A549 (cell line): ENCODE measurements around the gene CSF3. TPM values are rescaled to one million over a fixed set of nuclear protein-coding genes. Genes with fewer than 3 reads are reported as not detected.

ENCODE experiments used
- ATAC-seq, 2 experiments: fragments of 200-7000 bp in 1 of 2; fragments of >200 bp in 1 of 2; cut with Nextera tagmentation in 1 of 2; cut with Tn5 transposase in 1 of 2; 3 replicates each; pipeline versions ENCODE4 v1.8.0 to v1.9.1; 2018 to 2020; ENCODE audit warnings: mild to moderate bottlenecking in 1 of 2, moderate library complexity in 1 of 2
- CTCF ChIA-PET: fragments of 300-600 bp; sonication (Branson Sonifier 250); formaldehyde crosslinking; extraction: SDS; loops from one replicate; lab custom pipeline; 2021; ENCODE audit warnings: antibody characterized with exemption, inconsistent platforms; lab: Yijun Ruan, JAX
- POLR2A ChIA-PET: fragments of 350-600 bp; formaldehyde crosslinking; extraction: SDS; loops from one replicate; lab custom pipeline; 2021; ENCODE audit warnings: antibody characterized with exemption, inconsistent platforms; lab: Yijun Ruan, JAX
- DNase-seq, 2 experiments: peaks; one replicate each; pipeline versions ENCODE4 v3.0.0 to v3.0.0-alpha.2; 2011 to 2016; ENCODE audit warnings: low read depth in 1 of 2, low spot score in 1 of 2
- FAIRE-seq: peaks from 2 replicates; lab custom pipeline; 2011; peaks lifted over from hg19 to GRCh38; lab: Jason Lieb, UNC
- H3K27ac ChIP-seq, 2 experiments: fragments of >200 bp; sonication (Bioruptor Twin); formaldehyde crosslinking; 3 replicates each; pipeline ENCODE4 v1.5.1; 2016 to 2017
- H3K4me1 ChIP-seq: fragments of >200 bp; sonication (Bioruptor Twin); formaldehyde crosslinking; 3 replicates; pipeline ENCODE4 v1.6.1; 2016
- H3K4me2 ChIP-seq: fragments of >200 bp; sonication (Bioruptor Twin); formaldehyde crosslinking; 3 replicates; pipeline ENCODE4 v1.6.1; 2016
- H3K4me3 ChIP-seq: fragments of >200 bp; sonication (Bioruptor Twin); formaldehyde crosslinking; 3 replicates; pipeline ENCODE4 v1.5.1; 2016
- H3K9me3 ChIP-seq: fragments of >200 bp; sonication (Bioruptor Twin); formaldehyde crosslinking; 3 replicates; pipeline ENCODE4 v1.6.1; 2016
- BHLHE40 ChIP-seq: IDR thresholded peaks from 2 replicates; pipeline ENCODE4 v1.6.1; 2012; ENCODE audit warnings: low read depth, low read length, inconsistent platforms
- CEBPB ChIP-seq, 2 experiments: fragments of >200 bp in 1 of 2; sonication (Bioruptor Twin) in 1 of 2; formaldehyde crosslinking in 1 of 2; IDR thresholded peaks; 2 replicates each; pipeline ENCODE4 v1.6.1; 2012 to 2016
- CHD2 ChIP-seq: fragments of 150-350 bp; IDR thresholded peaks from 2 replicates; pipeline ENCODE4 v1.6.1; 2014; ENCODE audit warnings: low read length; ENCODE audit not compliant: partially characterized antibody
- EHMT2 ChIP-seq: fragments of 200-600 bp; sonication (generic); IDR thresholded peaks from 2 replicates; pipeline ENCODE4 v1.6.1; 2016; ENCODE audit warnings: antibody characterized with exemption, low read depth, mild to moderate bottlenecking, moderate library complexity
- FOSL2 ChIP-seq, 2 experiments: fragments of 450-650 bp in 1 of 2; fragments of >200 bp in 1 of 2; sonication (Bioruptor Twin) in 1 of 2; formaldehyde crosslinking; IDR thresholded peaks; 2 replicates each; pipeline versions ENCODE4 v1.5.0 to v1.6.1; 2016 to 2020; ENCODE audit warnings: mild to moderate bottlenecking in 1 of 2, moderate library complexity in 1 of 2
- FOXS1 ChIP-seq: fragments of 250-450 bp; sonication (Bioruptor Pico); IDR thresholded peaks from 2 replicates; pipeline ENCODE4 v1.5.0; 2020; ENCODE audit warnings: mild to moderate bottlenecking, moderate library complexity
- GATA3 ChIP-seq: IDR thresholded peaks from 2 replicates; pipeline ENCODE4 v1.6.1; 2012; ENCODE audit warnings: borderline replicate concordance
- MAZ ChIP-seq: fragments of 150-350 bp; IDR thresholded peaks from 2 replicates; pipeline ENCODE4 v1.6.1; 2014; ENCODE audit warnings: antibody characterized with exemption, low read depth, low read length, borderline replicate concordance
- NR3C1 ChIP-seq: fragments of >200 bp; sonication (Bioruptor Twin); formaldehyde crosslinking; IDR thresholded peaks from 3 replicates; pipeline ENCODE4 v1.6.1; 2017
- POLR2A ChIP-seq: IDR thresholded peaks from 2 replicates; pipeline ENCODE4 v1.6.1; 2012; ENCODE audit warnings: mild to moderate bottlenecking, low read length
- RARB ChIP-seq: fragments of 250-450 bp; sonication (Bioruptor Pico); IDR thresholded peaks from 2 replicates; pipeline ENCODE4 v1.8.0; 2021; ENCODE audit warnings: mild to moderate bottlenecking, moderate library complexity
- RNF2 ChIP-seq: fragments of 200-600 bp; sonication (generic); IDR thresholded peaks from 2 replicates; pipeline ENCODE4 v1.6.1; 2016; ENCODE audit warnings: low read depth, mild to moderate bottlenecking, antibody characterized with exemption, moderate library complexity, borderline replicate concordance
- TP53 ChIP-seq: fragments of 250-450 bp; sonication (Bioruptor Pico); IDR thresholded peaks from 2 replicates; pipeline ENCODE4 v1.5.0; 2021; ENCODE audit warnings: mild to moderate bottlenecking, moderate library complexity
- ZC3H11A ChIP-seq: fragments of 450-650 bp; IDR thresholded peaks from 2 replicates; pipeline ENCODE4 v1.6.1; 2014; ENCODE audit warnings: antibody characterized with exemption, mild to moderate bottlenecking
- ZFP36 ChIP-seq: fragments of 450-650 bp; IDR thresholded peaks from 2 replicates; pipeline ENCODE4 v1.6.1; 2014; ENCODE audit warnings: borderline replicate concordance; ENCODE audit not compliant: partially characterized antibody
- ZNF302 ChIP-seq: fragments of 250-450 bp; sonication (Bioruptor Pico); IDR thresholded peaks from 2 replicates; pipeline ENCODE4 v1.9.0; 2021; ENCODE audit warnings: inconsistent platforms, mild to moderate bottlenecking, moderate library complexity
- ZSCAN20 ChIP-seq: fragments of 250-450 bp; sonication (Bioruptor Pico); IDR thresholded peaks from 2 replicates; pipeline ENCODE4 v1.8.0; 2022; ENCODE audit warnings: mild to moderate bottlenecking, moderate library complexity
- WGBS: methylation state at CpG from one replicate; pipeline ENCODE4 v1.1.6; 2017; ENCODE audit errors: missing lambda C conversion rate; 5-methylcytosine and 5-hydroxymethylcytosine counted together
- polyA plus RNA-seq, 4 experiments: library from polyadenylated mRNA; depleted of rRNA in 3 of 4; stranded (reverse); fragments of >200 nt; fragmentation: RNase III in 1 of 4; extraction: RNeasy Plus Mini Kit Qiagen cat#74134 plus additional on column Dnase treatment in 1 of 4; gene quantifications; 2 replicates in 3 of 4; 3 replicates in 1 of 4; pipeline ENCODE4 v1.2.3, GENCODE V29; 2011 to 2017
- TF ChIP-seq, protein P1 (sequence below): fragments of 200-600 bp; sonication (generic); IDR thresholded peaks from 2 replicates; pipeline ENCODE4 v1.6.1; 2016; ENCODE audit warnings: antibody characterized with exemption, mild to moderate bottlenecking, moderate library complexity
- TF ChIP-seq, protein P2 (sequence below): fragments of >200 bp; sonication (Bioruptor Twin); formaldehyde crosslinking; IDR thresholded peaks from 3 replicates; pipeline ENCODE4 v1.6.1; 2016
- TF ChIP-seq, protein P3 (sequence below): IDR thresholded peaks from 2 replicates; pipeline ENCODE4 v1.6.1; 2012
- TF ChIP-seq, protein P4 (sequence below): fragments of >200 bp; sonication (Bioruptor Twin); formaldehyde crosslinking; IDR thresholded peaks from 2 replicates; pipeline ENCODE4 v1.6.1; 2016

The CSF3 gene
- polyA plus RNA-seq, 2 of the 4 experiments (the other 2 are of a cell fraction), result not detected

DNA sequence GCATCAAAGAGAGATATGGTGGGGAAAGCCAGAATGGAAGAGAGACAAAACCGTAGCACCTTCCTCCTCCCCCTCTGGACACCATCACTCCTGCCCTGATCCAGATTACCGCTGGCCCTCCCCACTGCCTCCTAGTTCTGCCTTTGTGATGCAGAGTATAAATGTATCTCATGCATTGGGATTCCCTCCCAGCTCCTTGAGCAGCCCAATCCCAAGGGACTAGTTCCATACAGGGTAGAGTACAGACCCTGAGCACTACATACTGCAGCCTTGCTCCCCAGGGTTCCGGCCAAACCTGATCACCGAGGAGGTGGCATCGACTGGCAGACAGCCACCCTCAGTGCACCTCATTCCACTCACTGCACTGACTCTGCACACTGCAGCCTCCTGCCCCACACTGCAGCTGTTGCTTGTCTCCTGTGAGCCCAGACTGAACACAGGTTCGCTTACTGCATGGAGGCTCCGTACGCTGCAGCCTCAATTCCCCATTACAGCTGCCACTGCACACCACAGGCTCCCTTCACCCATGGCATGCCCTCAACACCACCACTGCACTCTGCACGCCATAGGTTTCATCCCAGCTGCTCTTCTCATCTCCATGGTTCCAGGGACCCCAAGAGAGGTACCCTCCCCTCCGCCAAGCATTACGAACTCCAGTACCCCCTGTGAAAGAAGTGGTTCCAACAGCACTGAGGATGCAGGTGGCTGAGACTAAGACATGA, 45.8 kb downstream of the CSF3 start:
- WGBS, result 84% methylated on average over 11 of the region's 11 CpGs
- DNase-seq (no peak), FAIRE-seq (no peak), ATAC-seq (no peak)
- POLR2A ChIA-PET, result interaction anchor here (1.1 kb wide), 1 partner anchor 79 kb away, joined by 3 read pairs; the partner anchor contains the start of gene CASC3
- no peak overlapping the region for H3K27ac ChIP-seq
- no peak overlapping the region for H3K4me3 ChIP-seq
- CTCF ChIA-PET, result interaction anchor here (1.0 to 34.4 kb wide), 16 partner anchors 10 to 107 kb away, joined by 3 to 919 read pairs (median 5); partner anchors contain the start of genes CSF3, MSL1 and NR1D1
- no peaks in the 10 kb centered on the region for H3K9me3 ChIP-seq
- no peak for TF ChIP-seq FOXS1 (CRISPR knock-in tag)
- no peak for TF ChIP-seq RARB (CRISPR knock-in tag)
- TF ChIP-seq, protein P1, sequence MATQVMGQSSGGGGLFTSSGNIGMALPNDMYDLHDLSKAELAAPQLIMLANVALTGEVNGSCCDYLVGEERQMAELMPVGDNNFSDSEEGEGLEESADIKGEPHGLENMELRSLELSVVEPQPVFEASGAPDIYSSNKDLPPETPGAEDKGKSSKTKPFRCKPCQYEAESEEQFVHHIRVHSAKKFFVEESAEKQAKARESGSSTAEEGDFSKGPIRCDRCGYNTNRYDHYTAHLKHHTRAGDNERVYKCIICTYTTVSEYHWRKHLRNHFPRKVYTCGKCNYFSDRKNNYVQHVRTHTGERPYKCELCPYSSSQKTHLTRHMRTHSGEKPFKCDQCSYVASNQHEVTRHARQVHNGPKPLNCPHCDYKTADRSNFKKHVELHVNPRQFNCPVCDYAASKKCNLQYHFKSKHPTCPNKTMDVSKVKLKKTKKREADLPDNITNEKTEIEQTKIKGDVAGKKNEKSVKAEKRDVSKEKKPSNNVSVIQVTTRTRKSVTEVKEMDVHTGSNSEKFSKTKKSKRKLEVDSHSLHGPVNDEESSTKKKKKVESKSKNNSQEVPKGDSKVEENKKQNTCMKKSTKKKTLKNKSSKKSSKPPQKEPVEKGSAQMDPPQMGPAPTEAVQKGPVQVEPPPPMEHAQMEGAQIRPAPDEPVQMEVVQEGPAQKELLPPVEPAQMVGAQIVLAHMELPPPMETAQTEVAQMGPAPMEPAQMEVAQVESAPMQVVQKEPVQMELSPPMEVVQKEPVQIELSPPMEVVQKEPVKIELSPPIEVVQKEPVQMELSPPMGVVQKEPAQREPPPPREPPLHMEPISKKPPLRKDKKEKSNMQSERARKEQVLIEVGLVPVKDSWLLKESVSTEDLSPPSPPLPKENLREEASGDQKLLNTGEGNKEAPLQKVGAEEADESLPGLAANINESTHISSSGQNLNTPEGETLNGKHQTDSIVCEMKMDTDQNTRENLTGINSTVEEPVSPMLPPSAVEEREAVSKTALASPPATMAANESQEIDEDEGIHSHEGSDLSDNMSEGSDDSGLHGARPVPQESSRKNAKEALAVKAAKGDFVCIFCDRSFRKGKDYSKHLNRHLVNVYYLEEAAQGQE, result no peak
- no peak for TF ChIP-seq GATA3
- TF ChIP-seq CEBPB (IDR thresholded peaks at IDR 0.05), result no peak
- no peak for TF ChIP-seq FOSL2 (IDR thresholded peaks at IDR 0.05)
- TF ChIP-seq FOSL2 (CRISPR knock-in tag; IDR thresholded peaks at IDR 0.05), result no peak
- no peak for TF ChIP-seq ZSCAN20 (CRISPR knock-in tag)
- TF ChIP-seq CHD2, result no peak
- TF ChIP-seq, protein P2, sequence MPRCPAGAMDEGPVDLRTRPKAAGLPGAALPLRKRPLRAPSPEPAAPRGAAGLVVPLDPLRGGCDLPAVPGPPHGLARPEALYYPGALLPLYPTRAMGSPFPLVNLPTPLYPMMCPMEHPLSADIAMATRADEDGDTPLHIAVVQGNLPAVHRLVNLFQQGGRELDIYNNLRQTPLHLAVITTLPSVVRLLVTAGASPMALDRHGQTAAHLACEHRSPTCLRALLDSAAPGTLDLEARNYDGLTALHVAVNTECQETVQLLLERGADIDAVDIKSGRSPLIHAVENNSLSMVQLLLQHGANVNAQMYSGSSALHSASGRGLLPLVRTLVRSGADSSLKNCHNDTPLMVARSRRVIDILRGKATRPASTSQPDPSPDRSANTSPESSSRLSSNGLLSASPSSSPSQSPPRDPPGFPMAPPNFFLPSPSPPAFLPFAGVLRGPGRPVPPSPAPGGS, result no peak
- TF ChIP-seq, all 56 proteins: peak for 0
- no peak overlapping the region for H3K4me2 ChIP-seq
- H3K4me1 ChIP-seq, result peaks cover 30% of the 10 kb centered on the region

DNA sequence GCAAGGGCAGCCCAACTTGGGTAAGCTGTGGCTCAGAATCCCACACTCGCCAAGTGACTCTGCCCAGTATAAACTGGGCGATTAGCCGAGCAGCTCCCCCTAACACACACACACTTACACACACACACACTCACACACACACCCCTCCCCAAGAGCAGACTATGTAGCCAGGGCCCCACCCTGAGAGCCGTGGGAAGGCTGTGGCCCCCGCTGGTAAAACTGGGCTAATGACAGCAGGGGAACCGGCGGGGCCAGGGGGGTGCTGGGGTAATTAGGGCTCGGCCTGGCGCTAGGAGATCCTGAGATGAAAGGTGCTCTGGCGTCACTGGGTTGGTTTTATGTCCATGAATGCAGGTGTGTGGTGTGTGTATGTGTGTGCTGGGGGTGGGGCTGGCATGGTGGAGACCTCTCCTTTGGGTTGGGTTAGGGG, 46.4 kb downstream of the CSF3 start:
- H3K4me2 ChIP-seq, result peak overlapping the region; percentile 97; the same call in 2 of the 3 replicates
- FAIRE-seq (no peak), DNase-seq (no peak), ATAC-seq (no peak)
- peak overlapping the region in 1 of 2 experiments; percentile 92; a peak in 2 of 6 replicates for H3K27ac ChIP-seq
- WGBS, result 83% methylated on average over 6 of the region's 10 CpGs
- POLR2A ChIA-PET, result no interaction called here
- no peak overlapping the region for H3K4me3 ChIP-seq
- no peaks in the 10 kb centered on the region for H3K9me3 ChIP-seq
- TF ChIP-seq MAZ (no peak), EHMT2 (no peak), ZNF302 (CRISPR knock-in tag) (no peak), RNF2 (no peak), BHLHE40 (no peak), ZSCAN20 (CRISPR knock-in tag) (no peak), TP53 (no peak), NR3C1 (no peak), FOSL2 (IDR thresholded peaks at IDR 0.05) (no peak), FOSL2 (CRISPR knock-in tag; IDR thresholded peaks at IDR 0.05) (no peak), ZC3H11A (no peak), POLR2A (no peak), GATA3 (no peak), ZFP36 (no peak)
- TF ChIP-seq, protein P3, sequence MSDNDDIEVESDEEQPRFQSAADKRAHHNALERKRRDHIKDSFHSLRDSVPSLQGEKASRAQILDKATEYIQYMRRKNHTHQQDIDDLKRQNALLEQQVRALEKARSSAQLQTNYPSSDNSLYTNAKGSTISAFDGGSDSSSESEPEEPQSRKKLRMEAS, result no peak
- TF ChIP-seq, protein P4, sequence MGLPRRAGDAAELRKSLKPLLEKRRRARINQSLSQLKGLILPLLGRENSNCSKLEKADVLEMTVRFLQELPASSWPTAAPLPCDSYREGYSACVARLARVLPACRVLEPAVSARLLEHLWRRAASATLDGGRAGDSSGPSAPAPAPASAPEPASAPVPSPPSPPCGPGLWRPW, result no peak
- TF ChIP-seq, all 56 proteins: peak for 0
- H3K4me1 ChIP-seq, result peaks cover 33% of the 10 kb centered on the region
- CTCF ChIA-PET, result interaction anchor here (0.6 to 34.4 kb wide), 23 partner anchors 8 to 223 kb away, joined by 3 to 919 read pairs (median 4); partner anchors contain the start of genes CSF3, MED24, MSL1 and NR1D1
